ENCODE data around the gene EPN3. TPM values are rescaled to one million over a fixed set of nuclear protein-coding genes. Genes with fewer than 3 reads are reported as not detected.

Gene EPN3
- total RNA-seq, 1 donor from 2014 or later, result not detected

DNA sequence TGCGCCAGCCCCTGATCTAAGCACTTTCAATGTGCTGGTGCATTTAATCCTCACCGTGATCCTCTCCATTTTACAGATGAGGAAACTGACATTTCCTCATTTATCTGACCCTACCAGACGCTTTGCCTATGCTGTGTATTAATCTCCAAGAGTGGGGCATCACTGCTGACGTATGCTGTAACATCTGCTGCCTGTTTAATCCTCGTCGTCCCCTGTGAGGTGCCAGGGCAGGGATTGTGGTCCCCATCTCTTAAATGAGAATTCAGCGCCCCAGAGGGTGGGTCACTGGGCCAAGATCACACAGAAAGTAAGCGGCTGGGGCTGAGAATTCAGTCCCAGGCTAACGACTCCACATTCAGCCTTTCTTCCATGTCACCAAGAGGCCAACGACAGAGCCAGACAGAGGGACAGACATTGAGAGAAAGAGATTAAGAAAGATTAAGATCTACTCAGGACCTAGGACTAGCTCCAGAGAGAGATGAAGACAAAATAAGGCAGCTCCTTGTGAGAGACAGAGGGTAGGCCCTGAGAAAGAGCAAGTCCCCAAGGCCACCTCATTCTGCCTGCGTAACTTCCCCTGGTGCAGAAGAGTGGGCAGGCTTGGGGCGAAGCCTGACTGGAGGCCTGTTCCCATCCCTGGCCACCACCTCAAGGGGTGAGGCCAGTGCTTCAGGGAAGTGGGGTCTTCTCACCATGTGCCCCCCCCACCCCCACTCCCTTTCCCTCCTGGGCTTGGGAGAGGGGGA is 41.5 kb downstream of the EPN3 start:
- Histone ChIP-seq H3K4me3 (ENCODE audit: low read length in 3 of 3) (no peak overlapping the region), H3K27ac (ENCODE audit: low read depth, low read length) (no peak overlapping the region), H3K9me3 (ENCODE audit: control insufficient read depth in 3 of 3, low read length in 3 of 3) (no peaks in the 10 kb centered on the region), H3K4me1 (ENCODE audit: control insufficient read depth in 3 of 3, insufficient read depth in 3 of 3, low read length in 3 of 3) (no peaks in the 10 kb centered on the region), H3K9ac (ENCODE audit: low read depth in 1 of 3, low read length in 3 of 3) (no peak overlapping the region), H3K36me3 (ENCODE audit: control insufficient read depth in 3 of 3, insufficient read depth in 3 of 3, low read length in 3 of 3) (no peaks in the 10 kb centered on the region), H3K27me3 (ENCODE audit: control insufficient read depth in 3 of 3, insufficient read depth in 3 of 3, low read length in 3 of 3) (peaks cover 7 to 23% (median 14%) of the 10 kb centered on the region in 3 donors)

DNA sequence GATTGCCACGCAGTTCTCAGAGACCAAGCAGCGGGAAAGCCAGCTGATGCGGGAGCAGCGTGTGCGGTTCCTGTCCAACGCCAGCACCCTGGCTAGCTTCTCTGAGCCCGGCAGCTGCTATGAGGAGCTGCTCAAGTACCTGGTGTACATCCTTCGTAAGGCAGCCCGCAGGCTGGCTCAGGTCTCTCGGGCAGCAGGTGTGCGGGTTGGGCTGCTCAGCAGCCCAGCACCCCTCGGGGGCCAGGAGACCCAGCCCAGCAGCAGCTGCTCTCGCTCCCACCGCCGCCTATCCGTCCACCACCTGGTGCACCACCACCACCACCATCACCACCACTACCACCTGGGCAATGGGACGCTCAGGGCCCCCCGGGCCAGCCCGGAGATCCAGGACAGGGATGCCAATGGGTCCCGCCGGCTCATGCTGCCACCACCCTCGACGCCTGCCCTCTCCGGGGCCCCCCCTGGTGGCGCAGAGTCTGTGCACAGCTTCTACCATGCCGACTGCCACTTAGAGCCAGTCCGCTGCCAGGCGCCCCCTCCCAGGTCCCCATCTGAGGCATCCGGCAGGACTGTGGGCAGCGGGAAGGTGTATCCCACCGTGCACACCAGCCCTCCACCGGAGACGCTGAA is 43.2 kb downstream of the EPN3 start:
- H3K36me3 ChIP-seq (ENCODE audit: control insufficient read depth in 3 of 3, insufficient read depth in 3 of 3, low read length in 3 of 3), result no peaks in the 10 kb centered on the region
- H3K27ac ChIP-seq (ENCODE audit: low read depth, low read length), result no peak overlapping the region
- H3K9me3 ChIP-seq (ENCODE audit: control insufficient read depth in 3 of 3, low read length in 3 of 3), result no peaks in the 10 kb centered on the region
- H3K27me3 ChIP-seq (ENCODE audit: control insufficient read depth in 3 of 3, insufficient read depth in 3 of 3, low read length in 3 of 3), result peaks cover 7 to 26% (median 14%) of the 10 kb centered on the region in 3 donors
- H3K4me1 ChIP-seq (ENCODE audit: control insufficient read depth in 3 of 3, insufficient read depth in 3 of 3, low read length in 3 of 3), result no peaks in the 10 kb centered on the region
- no peak overlapping the region for H3K4me3 ChIP-seq (ENCODE audit: low read length in 3 of 3)
- H3K9ac ChIP-seq (ENCODE audit: low read depth in 1 of 3, low read length in 3 of 3), result no peak overlapping the region

DNA sequence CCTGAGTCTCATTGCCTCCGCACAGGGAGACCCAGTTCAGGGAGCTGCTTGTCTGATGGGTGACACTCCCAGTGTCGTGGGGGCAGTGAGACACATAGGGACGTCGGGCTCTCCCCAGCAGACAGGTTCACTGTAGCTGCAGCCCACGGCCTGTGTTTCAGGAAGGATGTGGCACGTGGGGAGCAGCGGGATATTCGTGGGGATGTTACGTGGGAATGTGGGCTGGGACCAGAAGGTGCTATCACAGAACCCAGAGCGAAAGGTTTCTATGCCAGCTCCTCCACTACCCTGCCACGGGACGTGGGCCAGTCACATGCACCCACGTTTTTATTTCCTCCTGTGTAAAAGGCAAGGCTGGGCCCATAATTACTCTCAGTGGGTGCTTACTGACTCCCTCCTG is 44.3 kb downstream of the EPN3 start:
- Histone ChIP-seq H3K36me3 (ENCODE audit: control insufficient read depth in 3 of 3, insufficient read depth in 3 of 3, low read length in 3 of 3) (no peaks in the 10 kb centered on the region), H3K9ac (ENCODE audit: low read depth in 1 of 3, low read length in 3 of 3) (no peak overlapping the region)

DNA sequence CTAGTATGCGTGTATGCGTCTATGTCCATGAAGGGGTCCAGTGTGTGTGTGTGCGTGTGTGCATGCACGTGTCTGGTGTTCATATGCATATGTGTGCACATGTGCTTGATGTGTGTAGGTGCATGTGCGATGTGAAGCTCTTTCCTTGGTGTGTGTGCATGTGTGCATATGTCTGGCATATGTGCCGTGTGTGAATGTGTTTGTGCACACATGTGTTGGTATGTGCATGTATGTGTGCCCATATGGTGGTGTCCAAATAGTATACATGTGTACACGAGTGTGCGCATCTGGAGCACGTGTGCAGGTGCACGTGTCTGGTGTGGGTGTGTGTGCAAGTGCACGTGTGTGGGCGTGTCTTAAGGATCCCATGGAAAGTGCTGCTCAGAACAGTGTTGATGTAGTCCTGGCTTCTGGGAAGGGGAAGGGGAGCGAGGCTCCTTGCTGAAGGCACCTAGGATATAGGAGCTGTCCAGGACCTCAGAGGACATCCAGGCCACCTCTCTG is 45.0 kb downstream of the EPN3 start:
- no peak overlapping the region for H3K4me3 ChIP-seq (ENCODE audit: low read length in 3 of 3)
- H3K9me3 ChIP-seq (ENCODE audit: control insufficient read depth in 3 of 3, low read length in 3 of 3), result no peaks in the 10 kb centered on the region
- H3K27me3 ChIP-seq (ENCODE audit: control insufficient read depth in 3 of 3, insufficient read depth in 3 of 3, low read length in 3 of 3), result peaks cover 7 to 26% (median 11%) of the 10 kb centered on the region in 3 donors
- H3K4me1 ChIP-seq (ENCODE audit: control insufficient read depth in 3 of 3, insufficient read depth in 3 of 3, low read length in 3 of 3), result peaks cover 2 to 4% (median 4%) of the 10 kb centered on the region in 3 donors
- H3K36me3 ChIP-seq (ENCODE audit: control insufficient read depth in 3 of 3, insufficient read depth in 3 of 3, low read length in 3 of 3), result no peaks in the 10 kb centered on the region
- H3K27ac ChIP-seq (ENCODE audit: low read depth, low read length), result no peak overlapping the region
- H3K9ac ChIP-seq (ENCODE audit: low read depth in 1 of 3, low read length in 3 of 3), result no peak overlapping the region

More for the DNA sequence above, 44.3 kb downstream of the EPN3 start:
- Histone ChIP-seq H3K4me1 (ENCODE audit: control insufficient read depth in 3 of 3, insufficient read depth in 3 of 3, low read length in 3 of 3) (no peaks in the 10 kb centered on the region), H3K4me3 (ENCODE audit: low read length in 3 of 3) (no peak overlapping the region), H3K27ac (ENCODE audit: low read depth, low read length) (no peak overlapping the region), H3K27me3 (ENCODE audit: control insufficient read depth in 3 of 3, insufficient read depth in 3 of 3, low read length in 3 of 3) (peaks cover 7 to 26% (median 12%) of the 10 kb centered on the region in 3 donors), H3K9me3 (ENCODE audit: control insufficient read depth in 3 of 3, low read length in 3 of 3) (no peaks in the 10 kb centered on the region)

DNA sequence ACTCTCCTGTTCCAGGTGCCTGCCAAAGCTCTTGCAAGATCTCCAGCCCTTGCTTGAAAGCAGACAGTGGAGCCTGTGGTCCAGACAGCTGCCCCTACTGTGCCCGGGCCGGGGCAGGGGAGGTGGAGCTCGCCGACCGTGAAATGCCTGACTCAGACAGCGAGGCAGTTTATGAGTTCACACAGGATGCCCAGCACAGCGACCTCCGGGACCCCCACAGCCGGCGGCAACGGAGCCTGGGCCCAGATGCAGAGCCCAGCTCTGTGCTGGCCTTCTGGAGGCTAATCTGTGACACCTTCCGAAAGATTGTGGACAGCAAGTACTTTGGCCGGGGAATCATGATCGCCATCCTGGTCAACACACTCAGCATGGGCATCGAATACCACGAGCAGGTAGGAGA is 45.6 kb downstream of the EPN3 start:
- H3K27me3 ChIP-seq (ENCODE audit: control insufficient read depth in 3 of 3, insufficient read depth in 3 of 3, low read length in 3 of 3), result peaks cover 7 to 26% (median 11%) of the 10 kb centered on the region in 3 donors
- no peaks in the 10 kb centered on the region for H3K36me3 ChIP-seq (ENCODE audit: control insufficient read depth in 3 of 3, insufficient read depth in 3 of 3, low read length in 3 of 3)
- no peak overlapping the region for H3K9ac ChIP-seq (ENCODE audit: low read depth in 1 of 3, low read length in 3 of 3)
- H3K4me1 ChIP-seq (ENCODE audit: control insufficient read depth in 3 of 3, insufficient read depth in 3 of 3, low read length in 3 of 3), result peaks cover 4 to 10% (median 10%) of the 10 kb centered on the region in 3 donors
- H3K27ac ChIP-seq (ENCODE audit: low read depth, low read length), result no peak overlapping the region
- H3K9me3 ChIP-seq (ENCODE audit: control insufficient read depth in 3 of 3, low read length in 3 of 3), result no peaks in the 10 kb centered on the region
- no peak overlapping the region for H3K4me3 ChIP-seq (ENCODE audit: low read length in 3 of 3)

DNA sequence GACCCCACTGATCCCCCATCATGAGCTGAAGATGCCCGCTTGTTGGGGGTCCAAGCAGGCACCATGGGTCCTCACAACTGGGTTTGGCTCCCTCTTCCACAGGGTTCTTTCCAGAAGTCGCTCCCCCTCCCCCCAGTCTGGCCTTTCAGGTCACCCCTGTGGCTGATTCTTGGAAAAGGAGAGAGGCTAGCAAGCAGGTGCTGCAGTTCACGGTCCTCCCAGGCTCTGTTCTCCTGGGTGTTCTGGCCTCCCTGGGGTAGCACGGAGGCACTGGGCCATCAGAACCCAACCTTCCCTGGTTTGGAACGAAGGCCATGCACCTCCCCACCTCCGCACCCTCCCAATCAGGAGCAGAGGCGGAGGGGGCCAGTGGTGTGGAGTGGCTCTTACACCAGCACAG is 46.9 kb downstream of the EPN3 start:
- Histone ChIP-seq H3K4me1 (ENCODE audit: control insufficient read depth in 3 of 3, insufficient read depth in 3 of 3, low read length in 3 of 3) (peaks cover 4 to 10% (median 10%) of the 10 kb centered on the region in 3 donors), H3K36me3 (ENCODE audit: control insufficient read depth in 3 of 3, insufficient read depth in 3 of 3, low read length in 3 of 3) (no peaks in the 10 kb centered on the region), H3K27me3 (ENCODE audit: control insufficient read depth in 3 of 3, insufficient read depth in 3 of 3, low read length in 3 of 3) (peaks cover 7 to 26% (median 11%) of the 10 kb centered on the region in 3 donors), H3K9ac (ENCODE audit: low read depth in 1 of 3, low read length in 3 of 3) (no peak overlapping the region), H3K9me3 (ENCODE audit: control insufficient read depth in 3 of 3, low read length in 3 of 3) (no peaks in the 10 kb centered on the region), H3K4me3 (ENCODE audit: low read length in 3 of 3) (no peak overlapping the region), H3K27ac (ENCODE audit: low read depth, low read length) (no peak overlapping the region)

DNA sequence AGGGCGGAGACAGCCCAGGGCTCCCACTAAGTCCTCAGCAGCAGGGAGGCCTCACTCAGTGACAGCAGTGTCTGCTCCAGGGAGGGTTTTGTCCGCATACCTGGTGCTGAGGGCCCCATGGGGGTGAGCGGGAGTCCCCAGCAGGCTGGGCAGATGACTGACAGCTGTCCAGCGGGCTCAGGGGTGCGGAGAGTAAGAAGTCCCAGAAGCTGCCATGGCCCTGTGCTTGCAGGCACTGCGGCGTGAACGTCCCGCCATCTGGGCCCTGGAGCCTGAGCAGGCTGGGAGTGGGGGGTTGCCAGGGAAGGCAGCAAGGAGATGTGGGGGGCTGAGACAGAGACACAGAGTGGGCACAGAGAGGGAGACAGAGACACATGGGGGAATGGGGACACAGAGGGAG is 48.1 kb downstream of the EPN3 start:
- peaks cover 7 to 23% (median 11%) of the 10 kb centered on the region in 3 donors for H3K27me3 ChIP-seq (ENCODE audit: control insufficient read depth in 3 of 3, insufficient read depth in 3 of 3, low read length in 3 of 3)
- no peaks in the 10 kb centered on the region for H3K9me3 ChIP-seq (ENCODE audit: control insufficient read depth in 3 of 3, low read length in 3 of 3)
- peaks cover 4 to 10% (median 10%) of the 10 kb centered on the region in 3 donors for H3K4me1 ChIP-seq (ENCODE audit: control insufficient read depth in 3 of 3, insufficient read depth in 3 of 3, low read length in 3 of 3)
- H3K36me3 ChIP-seq (ENCODE audit: control insufficient read depth in 3 of 3, insufficient read depth in 3 of 3, low read length in 3 of 3), result no peaks in the 10 kb centered on the region
- H3K27ac ChIP-seq (ENCODE audit: low read depth, low read length), result no peak overlapping the region
- no peak overlapping the region for H3K9ac ChIP-seq (ENCODE audit: low read depth in 1 of 3, low read length in 3 of 3)
- H3K4me3 ChIP-seq (ENCODE audit: low read length in 3 of 3), result no peak overlapping the region

DNA sequence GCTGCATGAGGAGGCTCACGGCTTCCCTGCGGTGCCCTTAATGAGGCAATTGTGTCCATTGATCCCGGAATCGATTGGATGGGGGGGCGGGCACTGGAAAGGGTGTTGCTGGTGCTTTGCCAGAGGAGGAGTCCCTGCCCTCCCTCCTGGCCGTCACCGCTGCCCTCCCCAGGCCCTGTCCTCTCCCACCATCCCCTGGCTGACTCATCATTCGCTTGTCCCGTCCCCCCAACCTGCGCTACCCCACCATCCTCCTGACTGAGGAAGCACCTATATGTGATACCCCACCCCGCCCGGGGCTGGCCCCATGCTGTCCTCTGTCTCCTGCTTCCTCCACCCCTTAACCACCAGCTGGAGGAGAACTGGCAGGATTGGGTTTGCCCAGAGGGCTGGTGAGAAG is 48.8 kb downstream of the EPN3 start:
- Histone ChIP-seq H3K27ac (ENCODE audit: low read depth, low read length) (no peak overlapping the region), H3K9me3 (ENCODE audit: control insufficient read depth in 3 of 3, low read length in 3 of 3) (no peaks in the 10 kb centered on the region), H3K27me3 (ENCODE audit: control insufficient read depth in 3 of 3, insufficient read depth in 3 of 3, low read length in 3 of 3) (peaks cover 7 to 17% (median 11%) of the 10 kb centered on the region in 3 donors), H3K4me3 (ENCODE audit: low read length in 3 of 3) (no peak overlapping the region), H3K4me1 (ENCODE audit: control insufficient read depth in 3 of 3, insufficient read depth in 3 of 3, low read length in 3 of 3) (peaks cover 4 to 10% (median 10%) of the 10 kb centered on the region in 3 donors), H3K36me3 (ENCODE audit: control insufficient read depth in 3 of 3, insufficient read depth in 3 of 3, low read length in 3 of 3) (no peaks in the 10 kb centered on the region), H3K9ac (ENCODE audit: low read depth in 1 of 3, low read length in 3 of 3) (no peak overlapping the region)

DNA sequence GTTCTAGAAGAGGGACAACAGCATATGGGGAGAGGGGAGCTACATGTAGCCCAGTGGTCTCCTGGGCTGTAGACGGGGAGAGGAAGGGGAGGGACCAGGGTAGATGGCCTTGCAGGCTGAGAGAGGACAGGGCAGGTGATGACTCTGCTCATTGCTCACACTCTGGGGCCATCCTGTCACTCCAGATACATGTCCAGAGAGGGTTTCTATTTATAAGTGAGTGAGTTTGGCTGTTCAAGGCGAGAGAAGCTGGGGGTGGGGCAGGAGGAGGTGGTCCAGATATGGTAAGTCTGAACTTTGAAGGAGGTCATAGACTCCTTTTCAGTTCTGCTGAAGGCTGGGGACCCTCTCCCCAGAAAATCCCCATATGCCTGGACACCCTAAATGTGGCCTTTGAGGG is 50.2 kb downstream of the EPN3 start:
- H3K4me3 ChIP-seq (ENCODE audit: low read length in 3 of 3), result no peak overlapping the region
- peaks cover 1 to 17% (median 7%) of the 10 kb centered on the region in 3 donors for H3K27me3 ChIP-seq (ENCODE audit: control insufficient read depth in 3 of 3, insufficient read depth in 3 of 3, low read length in 3 of 3)
- H3K36me3 ChIP-seq (ENCODE audit: control insufficient read depth in 3 of 3, insufficient read depth in 3 of 3, low read length in 3 of 3), result no peaks in the 10 kb centered on the region
- H3K27ac ChIP-seq (ENCODE audit: low read depth, low read length), result no peak overlapping the region
- H3K4me1 ChIP-seq (ENCODE audit: control insufficient read depth in 3 of 3, insufficient read depth in 3 of 3, low read length in 3 of 3), result peaks cover 4 to 10% (median 10%) of the 10 kb centered on the region in 3 donors
- no peaks in the 10 kb centered on the region for H3K9me3 ChIP-seq (ENCODE audit: control insufficient read depth in 3 of 3, low read length in 3 of 3)
- H3K9ac ChIP-seq (ENCODE audit: low read depth in 1 of 3, low read length in 3 of 3), result no peak overlapping the region

DNA sequence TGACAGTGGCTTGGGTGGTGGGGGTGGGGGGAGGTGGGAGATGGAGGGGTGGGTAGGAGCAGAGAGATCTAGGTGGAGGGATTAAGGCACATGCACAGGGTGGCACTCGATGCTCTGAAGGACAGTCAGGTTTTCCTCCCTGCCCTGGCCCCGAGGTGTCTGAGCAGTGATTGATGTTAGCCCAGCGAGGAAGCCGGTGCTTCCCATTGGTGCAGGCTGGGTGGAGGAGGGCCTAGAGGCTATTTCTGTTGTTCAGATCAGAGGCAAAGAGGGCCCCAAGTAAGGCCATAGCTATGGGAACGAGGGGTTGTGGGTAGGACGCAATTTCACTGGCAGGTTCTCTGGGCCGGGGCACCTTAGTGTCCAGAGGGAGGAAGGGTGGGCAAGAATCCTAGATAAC is 51.1 kb downstream of the EPN3 start:
- no peak overlapping the region for H3K4me3 ChIP-seq (ENCODE audit: low read length in 3 of 3)
- H3K4me1 ChIP-seq (ENCODE audit: control insufficient read depth in 3 of 3, insufficient read depth in 3 of 3, low read length in 3 of 3), result peaks cover 6 to 10% (median 10%) of the 10 kb centered on the region in 3 donors
- no peak overlapping the region for H3K9ac ChIP-seq (ENCODE audit: low read depth in 1 of 3, low read length in 3 of 3)
- no peaks in the 10 kb centered on the region for H3K36me3 ChIP-seq (ENCODE audit: control insufficient read depth in 3 of 3, insufficient read depth in 3 of 3, low read length in 3 of 3)
- H3K9me3 ChIP-seq (ENCODE audit: control insufficient read depth in 3 of 3, low read length in 3 of 3), result no peaks in the 10 kb centered on the region
- H3K27me3 ChIP-seq (ENCODE audit: control insufficient read depth in 3 of 3, insufficient read depth in 3 of 3, low read length in 3 of 3), result peaks cover 0 to 10% (median 2%) of the 10 kb centered on the region in 3 donors
- no peak overlapping the region for H3K27ac ChIP-seq (ENCODE audit: low read depth, low read length)
